Smooth muscle cell of the brain vasculature (primary cell): ENCODE data around the gene SRSF4.
"Not testable (repeated sequence)": the region's sequence is repeated elsewhere in the genome, so short reads cannot be mapped to it uniquely, and the experiment has no call there.

Experiments
- DNase-seq: peaks from one replicate; pipeline ENCODE4 v3.0.0-alpha.2; 2012; ENCODE audit warnings: low read depth, low spot score

Gene SRSF4

GRCh38 chr1:29181413-29182225 lies at the start of gene SRSF4:
Gene SRSF4, minus strand, starts transcription at chr1:29181900. Its CDS starts 148 bp downstream, at chr1:29181752.
- DNase-seq = peak; percentile 97

- peak; percentile 79 for DNase-seq
These were observed 49.1 kb upstream of the SRSF4 start, which contains the start of gene MECR for GRCh38 chr1:29230553-29231378. Gene MECR, minus strand, starts transcription at chr1:29230934. Its CDS starts 28 bp downstream, at chr1:29230906.

- no peak for DNase-seq
These were observed 48.5 kb upstream of the SRSF4 start for GRCh38 chr1:29230204-29230552.

GRCh38 chr1:29227511-29227910 lies 45.8 kb upstream of the SRSF4 start:
- no peak for DNase-seq

GRCh38 chr1:29225361-29225760 lies 43.7 kb upstream of the SRSF4 start:
- no peak for DNase-seq

- DNase-seq = no peak
These were observed 42.7 kb upstream of the SRSF4 start for GRCh38 chr1:29224356-29224837.

- DNase-seq = no peak
These were observed 41.8 kb upstream of the SRSF4 start for GRCh38 chr1:29223521-29223920.

- no peak for DNase-seq
These were observed 41.0 kb upstream of the SRSF4 start for GRCh38 chr1:29222686-29223085.

- not testable (repeated sequence) for DNase-seq
These were observed 40.6 kb upstream of the SRSF4 start for GRCh38 chr1:29222260-29222659.

- DNase-seq = no peak
These were observed 39.6 kb upstream of the SRSF4 start for GRCh38 chr1:29221296-29221695.

GRCh38 chr1:29218223-29218622 lies 36.5 kb upstream of the SRSF4 start:
- DNase-seq = no peak

GRCh38 chr1:29217633-29218032 lies 35.9 kb upstream of the SRSF4 start:
- no peak for DNase-seq

- no peak for DNase-seq
These were observed 31.4 kb upstream of the SRSF4 start for GRCh38 chr1:29213055-29213454.

GRCh38 chr1:29211086-29212030 lies 29.7 kb upstream of the SRSF4 start:
- no peak for DNase-seq

GRCh38 chr1:29210278-29211085 lies 28.8 kb upstream of the SRSF4 start:
- DNase-seq = no peak

GRCh38 chr1:29209173-29209572 lies 27.5 kb upstream of the SRSF4 start:
- no peak for DNase-seq

- no peak for DNase-seq
These were observed 26.7 kb upstream of the SRSF4 start for GRCh38 chr1:29208442-29208841.

- peak; percentile 95 for DNase-seq
These were observed 21.1 kb upstream of the SRSF4 start for GRCh38 chr1:29202584-29203340.

- no peak for DNase-seq
These were observed 20.4 kb upstream of the SRSF4 start for GRCh38 chr1:29202053-29202452.

GRCh38 chr1:29201595-29202051 lies 19.9 kb upstream of the SRSF4 start:
- DNase-seq = no peak
